Gastroesophageal sphincter (tissue), 4 donors: ENCODE measurements around the gene BIN2. TPM values are rescaled to one million over a fixed set of nuclear protein-coding genes. Genes with fewer than 3 reads are reported as not detected.
"Not testable (repeated sequence)": the region's sequence is repeated elsewhere in the genome, so short reads cannot be mapped to it uniquely, and the experiment has no call there.

Experiments
- ATAC-seq: fragments of 150-250 bp; one replicate; pipeline ENCODE4 v1.9.1; 2016; ENCODE audit warnings: mild to moderate bottlenecking, moderate library complexity
- H3K27ac ChIP-seq, 4 donors: fragments of 200-600 bp; sonication (generic) in 3 of 4; 1 replicate in 3 of 4; 2 replicates in 1 of 4; pipeline ENCODE4 v1.5.1; 2016 to 2019
- H3K27me3 ChIP-seq: fragments of 200-600 bp; sonication (generic); one replicate; pipeline ENCODE4 v1.5.1; 2019
- H3K36me3 ChIP-seq, 2 donors: fragments of 200-600 bp; sonication (generic); one replicate each; pipeline ENCODE4 v1.5.1; 2019; ENCODE audit warnings: control low read depth in 1 of 2
- H3K4me1 ChIP-seq, 3 donors: fragments of 200-600 bp; sonication (generic); 1 replicate in 2 of 3; 2 replicates in 1 of 3; pipeline ENCODE4 v1.5.1; 2016 to 2019; ENCODE audit warnings: control low read depth in 2 of 3
- H3K4me3 ChIP-seq, 2 donors: fragments of 200-600 bp; sonication (generic); one replicate each; pipeline ENCODE4 v1.5.1; 2019; ENCODE audit warnings: mild to moderate bottlenecking in 1 of 2, moderate library complexity in 1 of 2
- H3K9me3 ChIP-seq, 3 donors: fragments of 200-600 bp; sonication (generic); one replicate each; pipeline ENCODE4 v1.5.1; 2017 to 2019; ENCODE audit warnings: control low read depth in 2 of 3
- CTCF ChIP-seq, 4 experiments: fragments of 200-600 bp in 2 of 4; fragments of 450-650 bp in 2 of 4; sonication (generic) in 1 of 4; IDR thresholded peaks; one replicate each; pipeline ENCODE4 v1.5.1; 2017 to 2019; ENCODE audit warnings: antibody characterized with exemption in 4 of 4, mild to moderate bottlenecking in 2 of 4, moderate library complexity in 2 of 4
- EP300 ChIP-seq: sonication (generic); formaldehyde crosslinking; IDR thresholded peaks from one replicate; pipeline ENCODE4 v1.6.1; 2017; ENCODE audit warnings: antibody characterized with exemption, mild to moderate bottlenecking
- POLR2A ChIP-seq, 2 donors: fragments of 450-650 bp; IDR thresholded peaks; one replicate each; pipeline ENCODE4 v1.6.1; 2017; ENCODE audit warnings: antibody characterized with exemption in 2 of 2, mild to moderate bottlenecking in 2 of 2, moderate library complexity in 1 of 2
- POLR2AphosphoS5 ChIP-seq: sonication (generic); formaldehyde crosslinking; IDR thresholded peaks from one replicate; pipeline ENCODE4 v1.6.1; 2017; ENCODE audit warnings: antibody characterized with exemption
- WGBS, 2 donors: methylation state at CpG; one replicate each; pipeline ENCODE4 v1.1.5; 2018; ENCODE audit warnings: low coverage in 1 of 2; 5-methylcytosine and 5-hydroxymethylcytosine counted together
- total RNA-seq, 4 donors: library from RNA; depleted of rRNA; stranded (reverse); fragments of >200 nt; gene quantifications; one replicate each; pipeline ENCODE4 v1.1.0, GENCODE V29; 2016

The BIN2 gene
- total RNA-seq, 4 donors from 2014 or later: 0.62 to 5.4 (median 2.0) TPM

- Histone ChIP-seq H3K9me3 (no peaks in the 10 kb centered on the region), H3K27ac (no peak overlapping the region), H3K36me3 (no peaks in the 10 kb centered on the region), H3K4me1 (peaks cover 0 to 4% (median 3%) of the 10 kb centered on the region in 3 donors), H3K27me3 (no peaks in the 10 kb centered on the region), H3K4me3 (no peak overlapping the region)
- ATAC-seq: no peak
- TF ChIP-seq POLR2A (IDR thresholded peaks at IDR 0.05) (no peak), POLR2AphosphoS5 (no peak), CTCF (IDR thresholded peaks at IDR 0.05) (no peak), EP300 (no peak)
- WGBS, 2 donors: 72 to 79% methylated on average over 2 to 6 of the region's 6 CpGs
Observed at GRCh38 chr12:51339750-51340149, 15.8 kb upstream of the BIN2 start.

GRCh38 chr12:51337336-51337735, 13.4 kb upstream of the BIN2 start:
- not testable (repeated sequence) for H3K36me3 ChIP-seq, H3K27ac ChIP-seq, H3K27me3 ChIP-seq, H3K9me3 ChIP-seq, H3K4me3 ChIP-seq, H3K4me1 ChIP-seq, ATAC-seq

- H3K27me3 ChIP-seq: peaks cover 3% of the 10 kb centered on the region
- no peak for ATAC-seq
- H3K27ac ChIP-seq: no peak overlapping the region
- H3K4me3 ChIP-seq: no peak overlapping the region
- WGBS, 2 donors: 92 to 100% methylated on average over 2 of the region's 2 CpGs
- no peaks in the 10 kb centered on the region for H3K4me1 ChIP-seq
- no peak for TF ChIP-seq POLR2A (IDR thresholded peaks at IDR 0.05)
- no peak for TF ChIP-seq POLR2AphosphoS5
- TF ChIP-seq EP300: no peak
- no peak for TF ChIP-seq CTCF (IDR thresholded peaks at IDR 0.05)
- H3K36me3 ChIP-seq: no peaks in the 10 kb centered on the region
- no peaks in the 10 kb centered on the region for H3K9me3 ChIP-seq
Observed at GRCh38 chr12:51335931-51336330, 12.0 kb upstream of the BIN2 start.

- H3K36me3 ChIP-seq: no peaks in the 10 kb centered on the region
- H3K27ac ChIP-seq: no peak overlapping the region
- TF ChIP-seq EP300 (no peak), CTCF (IDR thresholded peaks at IDR 0.05) (no peak), POLR2A (IDR thresholded peaks at IDR 0.05) (no peak), POLR2AphosphoS5 (no peak)
- WGBS, 2 donors: 75 to 85% methylated on average over 4 of the region's 4 CpGs
- no peak for ATAC-seq
- peaks cover 3% of the 10 kb centered on the region for H3K27me3 ChIP-seq
- H3K9me3 ChIP-seq: no peaks in the 10 kb centered on the region
- no peaks in the 10 kb centered on the region for H3K4me1 ChIP-seq
- no peak overlapping the region for H3K4me3 ChIP-seq
Observed at GRCh38 chr12:51334764-51335163, 10.8 kb upstream of the BIN2 start.

- 72 to 78% methylated on average over 6 of the region's 6 CpGs for WGBS, 2 donors
- Histone ChIP-seq H3K27ac (no peak overlapping the region), H3K36me3 (no peaks in the 10 kb centered on the region), H3K4me1 (no peaks in the 10 kb centered on the region), H3K9me3 (no peaks in the 10 kb centered on the region), H3K4me3 (no peak overlapping the region), H3K27me3 (peaks cover 3% of the 10 kb centered on the region)
- no peak for ATAC-seq
- TF ChIP-seq POLR2AphosphoS5: no peak
- no peak for TF ChIP-seq CTCF (IDR thresholded peaks at IDR 0.05)
- TF ChIP-seq EP300: no peak
- TF ChIP-seq POLR2A (IDR thresholded peaks at IDR 0.05): no peak
Observed at GRCh38 chr12:51333536-51333935, 9.6 kb upstream of the BIN2 start.

- H3K4me3 ChIP-seq: no peak overlapping the region
- no peak overlapping the region for H3K27ac ChIP-seq
- no peak for ATAC-seq
- no peaks in the 10 kb centered on the region for H3K36me3 ChIP-seq
- TF ChIP-seq EP300 (no peak), POLR2A (IDR thresholded peaks at IDR 0.05) (no peak), POLR2AphosphoS5 (no peak), CTCF (IDR thresholded peaks at IDR 0.05) (no peak)
- peaks cover 3% of the 10 kb centered on the region for H3K27me3 ChIP-seq
- no peaks in the 10 kb centered on the region for H3K4me1 ChIP-seq
- no peaks in the 10 kb centered on the region for H3K9me3 ChIP-seq
Observed at GRCh38 chr12:51330186-51330585, 6.2 kb upstream of the BIN2 start.
